ENCODE results near the gene TRUB1.

- no peak for TF ChIP-seq POLR2A (IDR thresholded peaks at IDR 0.05; ENCODE audit: low read length)
- TF ChIP-seq GATA1 (IDR thresholded peaks at IDR 0.05; ENCODE audit: low read depth, low read length): no peak
Measured at GRCh38 chr10:114938856-114939193, 830 bp downstream of the TRUB1 start.
